Activated CD4-positive, alpha-beta T cell treated with anti-CD3 and anti-CD28 coated beads, Interleukin-2, amount 50 U/mL, for 4 hours (primary cell): ENCODE results near the gene FHIT.

Experiments
- DNase-seq, 2 experiments: peaks; one replicate each; pipeline ENCODE4 v3.0.0-alpha.2; 2020

FHIT gene

GRCh38 chr3:60434323-60434722, 816.9 kb downstream of the FHIT start:
- no peak for DNase-seq

- DNase-seq = no peak
Observed at GRCh38 chr3:60431599-60431958, 819.7 kb downstream of the FHIT start.

- no peak for DNase-seq
Observed at GRCh38 chr3:60430205-60430604, 821.0 kb downstream of the FHIT start.

- DNase-seq = no peak
Observed at GRCh38 chr3:60427109-60427508, 824.1 kb downstream of the FHIT start.

- DNase-seq = no peak
Observed at GRCh38 chr3:60424942-60425341, 826.3 kb downstream of the FHIT start.

- no peak for DNase-seq
Observed at GRCh38 chr3:60424034-60424433, 827.2 kb downstream of the FHIT start.

- no peak for DNase-seq
Observed at GRCh38 chr3:60423556-60423955, 827.7 kb downstream of the FHIT start.

- no peak for DNase-seq
Observed at GRCh38 chr3:60421749-60422446, 829.4 kb downstream of the FHIT start.

- no peak for DNase-seq
Observed at GRCh38 chr3:60417576-60417975, 833.7 kb downstream of the FHIT start.

- DNase-seq = no peak
Observed at GRCh38 chr3:60414011-60414410, 837.2 kb downstream of the FHIT start.

- DNase-seq = no peak
Observed at GRCh38 chr3:60413551-60413950, 837.7 kb downstream of the FHIT start.

- no peak for DNase-seq
Observed at GRCh38 chr3:60403866-60404265, 847.4 kb downstream of the FHIT start.

GRCh38 chr3:60402931-60403330, 848.3 kb downstream of the FHIT start:
- DNase-seq = no peak

- DNase-seq = no peak
Observed at GRCh38 chr3:60399861-60400845, 851.1 kb downstream of the FHIT start.

GRCh38 chr3:60399292-60399691, 852.0 kb downstream of the FHIT start:
- DNase-seq = no peak

- no peak for DNase-seq
Observed at GRCh38 chr3:60395173-60395762, 856.0 kb downstream of the FHIT start.

- DNase-seq = no peak
Observed at GRCh38 chr3:60393946-60394345, 857.3 kb downstream of the FHIT start.

GRCh38 chr3:60392501-60392900, 858.8 kb downstream of the FHIT start:
- no peak for DNase-seq

GRCh38 chr3:60391292-60391691, 860.0 kb downstream of the FHIT start:
- no peak for DNase-seq

- no peak for DNase-seq
Observed at GRCh38 chr3:60388731-60389130, 862.5 kb downstream of the FHIT start.

GRCh38 chr3:60386306-60386705, 864.9 kb downstream of the FHIT start:
- DNase-seq = no peak

GRCh38 chr3:60384341-60384740, 866.9 kb downstream of the FHIT start:
- no peak for DNase-seq

- DNase-seq = no peak
Observed at GRCh38 chr3:60383345-60383744, 867.9 kb downstream of the FHIT start.

- no peak for DNase-seq
Observed at GRCh38 chr3:60366486-60366885, 884.8 kb downstream of the FHIT start.
